Small intestine (tissue), 16 donors: ENCODE measurements around the gene RAB21. TPM values are rescaled to one million over a fixed set of nuclear protein-coding genes. Genes with fewer than 3 reads are reported as not detected.

ENCODE experiments used
- DNase-seq, 2 donors: peaks; one replicate each; pipeline versions ENCODE4 v3.0.0 to v3.0.0-alpha.2; 2013
- FAIRE-seq: peaks from 2 replicates; lab custom pipeline; 2012; peaks lifted over from hg19 to GRCh38; lab: Jason Lieb, UNC
- H3K27ac ChIP-seq, 3 donors: one replicate each; pipeline ENCODE4 v1.5.1; 2013; ENCODE audit warnings: low read length in 2 of 3, mild to moderate bottlenecking in 2 of 3, control low read depth in 1 of 3, inconsistent platforms in 1 of 3, low read depth in 1 of 3, moderate library complexity in 1 of 3
- H3K27me3 ChIP-seq, 3 donors: one replicate each; pipeline ENCODE4 v1.6.1; 2013; ENCODE audit warnings: low read length in 3 of 3, inconsistent platforms in 1 of 3; ENCODE audit not compliant: control insufficient read depth in 3 of 3, insufficient read depth in 3 of 3
- H3K36me3 ChIP-seq, 3 donors: one replicate each; pipeline ENCODE4 v1.6.1; 2013; ENCODE audit warnings: low read length in 3 of 3, inconsistent platforms in 1 of 3, low read depth in 1 of 3, mild to moderate bottlenecking in 1 of 3, moderate library complexity in 1 of 3; ENCODE audit not compliant: control insufficient read depth in 3 of 3, insufficient read depth in 2 of 3
- H3K4me1 ChIP-seq, 3 donors: one replicate each; pipeline ENCODE4 v1.6.1; 2013; ENCODE audit warnings: low read length in 2 of 3, inconsistent platforms in 1 of 3, low read depth in 1 of 3, mild to moderate bottlenecking in 1 of 3, moderate library complexity in 1 of 3; ENCODE audit not compliant: control insufficient read depth in 3 of 3, insufficient read depth in 2 of 3
- H3K4me3 ChIP-seq, 3 donors: one replicate each; pipeline ENCODE4 v1.5.1; 2013; ENCODE audit warnings: low read length in 3 of 3, control low read depth in 1 of 3, inconsistent platforms in 1 of 3, low read depth in 1 of 3, mild to moderate bottlenecking in 1 of 3, moderate library complexity in 1 of 3
- H3K9me3 ChIP-seq, 2 donors: one replicate each; pipeline ENCODE4 v1.6.1; 2013; ENCODE audit warnings: low read depth in 1 of 2, low read length in 1 of 2; ENCODE audit not compliant: control insufficient read depth in 2 of 2, insufficient read depth in 1 of 2
- WGBS, 3 donors: extraction: QIAGEN DNeasy Blood & Tissue Kit; methylation state at CpG; one replicate each; pipeline ENCODE4 v1.1.7; 2013; 5-methylcytosine and 5-hydroxymethylcytosine counted together
- long read RNA-seq, 10 donors: transcript quantifications; one replicate each; lab custom pipeline, GENCODE V29; 2026
- polyA plus RNA-seq, 4 donors: library from polyadenylated mRNA; stranded (reverse) in 3 of 4; unstranded in 1 of 4; fragments of 200-250 nt in 3 of 4; fragments of 120-200 nt in 1 of 4; gene quantifications; one replicate each; pipeline versions ENCODE4 v1.2.1 to v1.2.3, GENCODE V29; 2013
- donor health status: healthy with polysubstance abuse.
- donor health status: control.
- donor health status: control.
- donor health status: Bipolar disorder and iron deficiency.
- donor health status: healthy.

RAB21 gene, protein sequence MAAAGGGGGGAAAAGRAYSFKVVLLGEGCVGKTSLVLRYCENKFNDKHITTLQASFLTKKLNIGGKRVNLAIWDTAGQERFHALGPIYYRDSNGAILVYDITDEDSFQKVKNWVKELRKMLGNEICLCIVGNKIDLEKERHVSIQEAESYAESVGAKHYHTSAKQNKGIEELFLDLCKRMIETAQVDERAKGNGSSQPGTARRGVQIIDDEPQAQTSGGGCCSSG
- 10 to 100 TPM; 15.4 to 55.7 (median 20.4) TPM for polyA plus RNA-seq
- long read RNA-seq, donor 1, full-length matches to known transcripts: 20 of 26 reads
- long read RNA-seq, donor 1, partial matches to known transcripts: 6 of 26 reads
- long read RNA-seq, donor 1, other reads (novel, unspliced or antisense): 0 of 26 reads
- long read RNA-seq, donor 2, full-length matches to known transcripts: 9 of 9 reads
- long read RNA-seq, donor 2, partial matches to known transcripts: 0 of 9 reads
- long read RNA-seq, donor 2, other reads (novel, unspliced or antisense): 0 of 9 reads
- long read RNA-seq, donor 3, full-length matches to known transcripts: 10 of 10 reads
- long read RNA-seq, donor 3, partial matches to known transcripts: 0 of 10 reads
- long read RNA-seq, donor 3, other reads (novel, unspliced or antisense): 0 of 10 reads
- long read RNA-seq, donor 4, full-length matches to known transcripts: 1 of 1 reads
- long read RNA-seq, donor 4, partial matches to known transcripts: 0 of 1 reads
- long read RNA-seq, donor 4, other reads (novel, unspliced or antisense): 0 of 1 reads
- long read RNA-seq, donor 5, full-length matches to known transcripts: 5 of 5 reads
- long read RNA-seq, donor 5, partial matches to known transcripts: 0 of 5 reads
- long read RNA-seq, donor 5, other reads (novel, unspliced or antisense): 0 of 5 reads
- long read RNA-seq, donor 6, full-length matches to known transcripts: 13 of 13 reads
- long read RNA-seq, donor 6, partial matches to known transcripts: 0 of 13 reads
- long read RNA-seq, donor 6, other reads (novel, unspliced or antisense): 0 of 13 reads
- long read RNA-seq, donor 7: 0 reads
- long read RNA-seq, donor 8, full-length matches to known transcripts: 3 of 3 reads
- long read RNA-seq, donor 8, partial matches to known transcripts: 0 of 3 reads
- long read RNA-seq, donor 8, other reads (novel, unspliced or antisense): 0 of 3 reads
- long read RNA-seq, donor 9, full-length matches to known transcripts: 8 of 8 reads
- long read RNA-seq, donor 9, partial matches to known transcripts: 0 of 8 reads
- long read RNA-seq, donor 9, other reads (novel, unspliced or antisense): 0 of 8 reads
- long read RNA-seq, donor 10, full-length matches to known transcripts: 12 of 12 reads
- long read RNA-seq, donor 10, partial matches to known transcripts: 0 of 12 reads
- long read RNA-seq, donor 10, other reads (novel, unspliced or antisense): 0 of 12 reads

DNA sequence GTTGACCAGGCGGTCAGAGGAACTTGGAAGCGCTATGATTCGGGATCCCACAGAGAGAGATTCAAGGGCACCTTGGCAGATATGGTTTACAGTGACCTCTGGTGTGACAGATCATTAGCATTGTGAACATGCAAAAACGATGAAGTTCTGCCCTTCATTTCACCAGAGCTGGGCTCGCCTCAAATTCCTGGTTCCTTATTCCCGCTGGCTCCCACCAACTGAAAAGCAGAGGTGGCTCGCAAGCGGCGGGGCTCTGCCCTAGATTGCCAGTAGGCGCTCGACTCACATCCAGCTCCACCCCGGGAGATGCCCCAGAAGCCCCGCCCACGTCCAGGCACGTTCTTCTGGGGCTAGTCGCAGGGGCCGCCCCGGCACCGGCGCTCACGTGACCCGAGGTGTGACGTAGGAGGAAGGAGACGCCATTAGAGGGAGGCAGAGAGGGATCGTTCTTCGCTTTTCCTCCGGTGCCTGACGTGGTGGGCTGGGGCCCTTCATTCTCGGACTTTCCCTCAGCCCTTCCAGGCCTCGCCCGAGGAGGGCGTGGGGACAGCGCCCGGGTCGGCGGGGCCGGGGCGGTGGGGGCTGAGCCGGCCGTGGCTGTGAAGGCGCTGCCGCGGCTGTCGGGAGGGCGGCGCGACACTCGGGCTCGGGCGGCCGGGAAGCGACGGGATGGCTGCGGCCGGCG lies at the start of gene RAB21:
RAB21 (plus strand) TSS at position 403 of the 685 bp plus-strand sequence; CDS start at position 670, 267 bp downstream.
- Histone ChIP-seq H3K27ac (peak within 1 kb of the TSS; percentile 76 to 93 (median 92)), H3K4me3 (peak within 1 kb of the TSS; percentile 69 to 96 (median 89)), H3K9me3 (peaks cover 0 to 16% of the 10 kb centered on the region in 2 donors), H3K36me3 (peaks cover 0 to 10% (median 0%) of the 10 kb centered on the region in 3 donors), H3K4me1 (peaks cover 0 to 11% (median 7%) of the 10 kb centered on the region in 3 donors), H3K27me3 (peaks cover 0 to 3% (median 0%) of the 10 kb centered on the region in 3 donors)
- DNase-seq (peak; percentile 99), FAIRE-seq (no peak)
- WGBS, 3 donors: 1 to 2% (median 1%) methylated on average over 40 to 56 of the region's 56 CpGs

DNA sequence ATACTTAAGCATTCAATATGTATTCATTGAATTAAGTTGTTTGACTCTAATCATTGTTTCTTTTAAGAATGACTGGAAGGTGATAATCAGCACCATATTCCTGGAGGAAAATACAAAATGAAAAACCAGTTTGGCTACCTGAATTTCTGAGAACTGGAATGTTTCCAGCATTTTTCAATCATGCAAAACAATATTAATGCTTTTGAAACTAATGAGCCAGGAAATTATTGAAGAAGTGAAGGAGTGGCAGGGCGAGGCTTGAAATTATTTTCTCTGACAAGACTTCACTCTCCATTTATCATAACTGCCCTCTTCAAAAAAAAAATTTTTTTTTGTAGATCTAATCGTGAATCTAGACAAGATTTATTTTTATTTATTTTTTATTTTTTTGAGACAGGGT lies 49.7 kb upstream of the RAB21 start:
- 44 to 73% (median 67%) methylated on average over 2 of the region's 2 CpGs for WGBS, 3 donors
- FAIRE-seq (no peak), DNase-seq (no peak)
- no peak overlapping the region for H3K27ac ChIP-seq
- peaks cover 0 to 5% (median 0%) of the 10 kb centered on the region in 3 donors for H3K4me1 ChIP-seq
- no peak overlapping the region for H3K4me3 ChIP-seq
- H3K27me3 ChIP-seq: no peaks in the 10 kb centered on the region
- H3K36me3 ChIP-seq: peaks cover 4 to 14% (median 6%) of the 10 kb centered on the region in 3 donors
- H3K9me3 ChIP-seq: no peaks in the 10 kb centered on the region

DNA sequence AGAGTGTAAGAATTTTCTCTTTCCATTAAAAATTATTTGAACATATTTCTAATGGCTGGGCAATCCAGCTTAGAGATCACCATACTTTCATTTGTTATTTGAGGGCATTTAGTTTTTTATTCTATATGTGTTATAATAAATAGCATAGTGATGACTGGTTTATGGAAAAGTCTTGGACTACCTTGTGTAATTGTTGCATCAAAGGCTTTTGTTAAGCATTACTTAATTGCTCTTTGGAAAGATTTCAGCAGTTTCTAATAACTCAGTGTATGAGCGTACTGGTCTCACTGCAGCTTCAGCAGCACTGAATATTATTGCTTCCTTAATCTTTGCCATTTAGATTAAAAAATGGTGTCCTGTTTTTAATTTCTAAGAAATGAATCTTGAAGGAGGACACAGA lies 46.0 kb upstream of the RAB21 start:
- Histone ChIP-seq H3K4me3 (no peak overlapping the region), H3K9me3 (no peaks in the 10 kb centered on the region), H3K36me3 (peaks cover 0 to 9% (median 4%) of the 10 kb centered on the region in 3 donors), H3K27me3 (no peaks in the 10 kb centered on the region), H3K4me1 (peaks cover 0 to 5% (median 0%) of the 10 kb centered on the region in 3 donors), H3K27ac (no peak overlapping the region)
- 95 to 98% (median 95%) methylated on average over 1 of the region's 1 CpG for WGBS, 3 donors
- FAIRE-seq: no peak
- no peak for DNase-seq

DNA sequence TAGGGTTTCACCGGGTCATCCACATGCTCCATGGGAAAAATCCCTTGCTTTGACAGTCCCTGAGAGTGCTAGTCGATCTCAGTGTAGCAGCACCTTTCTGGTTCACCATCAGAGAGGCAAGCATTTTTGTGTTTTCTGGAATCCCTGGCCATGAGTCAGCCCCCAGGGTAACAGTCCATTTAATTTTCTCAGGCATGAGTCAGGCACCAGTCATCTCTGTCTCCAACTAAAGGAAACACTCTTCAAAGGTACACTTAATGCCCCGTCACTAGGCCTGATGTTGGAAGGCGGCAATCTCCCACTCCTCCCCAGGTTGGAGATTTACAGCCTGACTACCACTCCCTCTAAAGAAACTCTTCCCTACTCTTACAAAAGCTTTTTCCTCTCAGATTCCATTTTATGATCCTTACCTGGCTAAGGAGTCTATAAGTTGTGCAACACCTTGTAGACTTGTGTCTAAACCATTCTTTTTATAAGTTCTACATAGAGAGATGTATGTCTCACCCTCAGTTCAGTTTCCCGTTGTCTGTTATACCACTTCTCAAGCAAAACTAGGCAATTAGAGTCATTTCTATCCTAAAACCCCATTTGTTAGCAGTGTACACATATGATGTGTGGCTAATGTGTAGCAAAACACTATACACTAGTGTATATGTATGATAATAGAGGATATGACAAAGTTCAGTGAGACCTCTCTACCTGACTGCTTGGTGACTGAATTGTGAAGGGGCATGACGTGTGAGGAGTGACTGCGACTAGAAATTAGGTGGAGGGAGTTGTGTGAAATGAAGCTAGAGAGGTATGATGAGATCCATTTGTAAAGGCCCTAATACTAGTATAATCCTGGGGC lies 44.2 kb upstream of the RAB21 start:
- no peak for DNase-seq
- Histone ChIP-seq H3K27ac (no peak overlapping the region), H3K4me1 (peaks cover 0 to 5% (median 0%) of the 10 kb centered on the region in 3 donors), H3K9me3 (peaks cover 0 to 8% of the 10 kb centered on the region in 2 donors), H3K4me3 (no peak overlapping the region), H3K27me3 (no peaks in the 10 kb centered on the region), H3K36me3 (peaks cover 0 to 6% (median 0%) of the 10 kb centered on the region in 3 donors)
- WGBS, 3 donors: 83 to 89% (median 87%) methylated on average over 7 of the region's 7 CpGs
- no peak for FAIRE-seq

DNA sequence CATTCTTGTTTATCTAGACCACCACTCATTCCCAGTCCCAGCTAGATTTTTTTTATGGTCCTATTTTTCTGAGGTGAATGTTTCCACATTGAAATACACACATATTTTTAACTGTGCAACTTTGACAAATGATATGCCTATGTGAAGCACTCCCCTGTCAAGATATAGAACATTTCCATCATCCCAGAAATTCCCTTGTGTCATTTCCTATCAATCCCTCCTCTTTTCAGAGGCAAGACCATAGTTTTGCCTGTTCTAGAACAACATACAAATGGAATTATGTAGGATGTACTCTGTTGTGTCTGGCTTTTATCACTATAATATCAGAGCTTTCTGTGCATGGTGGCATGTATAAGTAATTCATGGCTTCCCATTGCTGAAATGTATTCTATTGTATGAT lies 36.1 kb upstream of the RAB21 start:
- Histone ChIP-seq H3K36me3 (no peaks in the 10 kb centered on the region), H3K27ac (no peak overlapping the region), H3K4me3 (no peak overlapping the region), H3K27me3 (no peaks in the 10 kb centered on the region), H3K4me1 (no peaks in the 10 kb centered on the region), H3K9me3 (peaks cover 0 to 8% of the 10 kb centered on the region in 2 donors)
- no peak for DNase-seq
- FAIRE-seq: no peak

DNA sequence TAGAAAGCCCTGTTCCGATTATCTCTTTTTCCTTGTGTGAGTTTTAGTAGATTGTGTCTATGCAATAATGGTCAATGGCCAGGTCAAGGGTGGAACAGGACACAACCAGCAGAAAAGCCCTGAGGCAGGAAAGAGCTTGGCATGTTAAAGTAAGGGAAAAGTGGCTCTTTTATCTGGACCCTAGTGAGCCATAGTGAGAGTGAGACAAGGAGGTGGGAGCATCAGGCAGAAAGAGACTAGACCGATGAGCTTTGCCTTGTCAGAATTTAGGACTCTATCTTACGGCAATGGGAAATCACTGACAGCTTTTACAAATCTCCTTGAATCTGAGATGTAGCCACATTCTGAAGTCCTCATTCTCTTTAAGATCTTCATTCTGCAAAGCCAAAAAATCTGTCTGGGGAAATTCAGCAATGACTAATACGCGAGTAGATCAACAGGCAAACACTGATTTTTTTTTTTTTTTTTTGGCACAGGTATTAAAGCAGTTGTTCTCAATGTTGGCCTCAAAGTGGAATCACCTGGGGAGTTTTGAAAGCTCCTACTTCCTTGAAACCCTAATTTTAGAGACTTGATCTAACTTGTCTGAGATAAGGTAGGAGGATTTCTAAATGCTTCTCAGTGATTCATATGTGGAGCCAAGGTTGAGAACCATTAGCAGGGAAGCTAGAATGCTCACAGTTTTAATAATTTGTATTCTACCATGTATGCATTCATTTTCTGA lies 34.9 kb upstream of the RAB21 start:
- no peak for FAIRE-seq
- Histone ChIP-seq H3K9me3 (peaks cover 0 to 2% of the 10 kb centered on the region in 2 donors), H3K4me3 (no peak overlapping the region), H3K27me3 (no peaks in the 10 kb centered on the region), H3K36me3 (no peaks in the 10 kb centered on the region), H3K4me1 (no peaks in the 10 kb centered on the region), H3K27ac (no peak overlapping the region)
- 76 to 89% (median 83%) methylated on average over 5 of the region's 5 CpGs for WGBS, 3 donors
- no peak for DNase-seq
